ENCODE measurements around the gene TNS4.

TNS4 gene

DNA sequence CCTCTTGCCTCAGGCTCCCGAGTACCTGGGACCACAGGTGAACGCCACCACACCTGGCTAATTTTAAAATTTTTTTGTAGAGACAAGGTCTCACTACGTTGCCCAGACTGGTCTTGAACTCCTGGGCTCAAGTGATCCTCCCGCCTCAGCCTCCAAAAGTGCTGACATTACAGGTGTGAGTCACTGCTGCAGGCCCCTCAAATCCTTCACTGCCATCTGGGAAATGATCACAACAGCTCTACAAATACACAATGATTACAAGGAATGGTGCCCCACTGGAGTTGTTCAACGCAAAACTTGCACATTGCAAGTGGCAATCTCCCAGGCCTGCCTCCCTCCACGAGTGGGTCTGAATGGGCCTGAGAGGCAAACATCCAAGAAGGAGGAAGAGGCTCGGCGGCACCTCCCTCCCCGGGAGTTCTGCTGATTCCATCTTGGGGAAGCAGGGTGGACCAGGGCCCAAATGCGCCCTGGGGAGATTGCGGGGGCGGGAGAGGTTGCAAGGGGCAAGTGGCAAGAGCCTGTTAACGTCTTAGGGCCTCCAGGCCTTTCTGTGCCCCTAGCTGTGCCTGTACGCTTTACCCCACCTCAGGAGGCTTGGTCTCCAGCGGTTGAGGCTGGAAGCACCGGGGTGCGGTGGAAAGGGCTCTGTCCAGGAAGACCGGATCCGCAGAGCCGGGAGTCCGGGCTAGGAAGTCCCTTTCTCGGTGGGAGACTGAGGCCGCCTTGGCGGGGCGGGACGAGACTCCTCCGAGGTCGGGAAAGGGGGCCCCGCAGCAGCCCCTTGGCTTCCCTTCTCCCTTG is 58.8 kb downstream of the TNS4 start:
- no peak for DNase-seq (ENCODE audit: extremely low read depth in 1 of 2, low read depth in 1 of 2)

DNA sequence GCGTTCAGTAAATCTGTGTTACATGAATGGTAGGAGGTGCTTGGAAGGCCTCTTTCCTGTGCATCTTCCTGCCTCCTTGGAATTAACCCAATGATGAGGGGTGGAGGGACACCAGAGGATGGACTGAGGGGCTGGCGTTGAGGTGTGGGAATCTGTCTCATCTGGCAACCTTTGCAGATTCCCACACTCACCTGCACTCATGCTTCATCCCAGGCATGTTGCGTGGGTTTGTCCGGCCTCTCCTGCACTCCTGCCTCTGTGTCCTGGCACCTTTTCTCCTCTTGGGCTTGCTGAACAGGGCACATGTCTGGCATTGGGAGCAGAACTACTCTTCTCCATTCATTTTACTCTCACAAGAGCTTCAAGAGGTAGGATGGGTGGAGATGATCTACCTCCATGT is 61.3 kb downstream of the TNS4 start:
- DNase-seq (ENCODE audit: extremely low read depth in 1 of 2, low read depth in 1 of 2) = no peak

DNA sequence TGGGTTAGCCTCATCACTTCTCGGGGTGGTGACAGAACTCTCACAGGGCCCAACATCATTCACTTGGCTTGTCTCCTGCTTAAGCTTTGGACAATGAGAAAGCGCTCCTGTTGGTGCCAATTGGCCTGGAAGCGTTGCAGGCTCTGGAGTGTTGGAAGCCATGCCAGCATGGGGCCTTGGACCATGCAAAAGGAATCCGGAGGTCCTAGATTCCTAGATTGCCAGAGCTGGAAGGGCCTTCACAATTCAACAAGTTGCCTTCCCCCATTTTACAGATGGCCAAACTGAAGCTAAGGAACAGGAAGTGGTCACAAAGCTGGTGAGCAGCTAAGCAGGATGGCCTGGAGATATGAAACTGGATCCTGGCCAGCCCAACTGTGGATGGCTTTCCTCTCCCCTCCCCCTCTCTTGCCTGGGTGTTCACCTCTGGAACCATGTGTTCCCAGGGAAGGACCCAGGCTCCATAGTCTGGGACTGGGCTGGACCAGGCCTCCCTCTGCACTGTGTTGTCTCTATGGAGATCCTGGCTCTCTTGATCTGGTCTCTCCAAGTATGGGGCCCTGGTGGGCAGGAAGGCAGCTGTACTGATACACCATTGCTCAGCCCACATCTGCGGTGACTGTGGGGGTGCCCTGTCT is 64.2 kb downstream of the TNS4 start:
- DNase-seq (ENCODE audit: extremely low read depth in 1 of 2, low read depth in 1 of 2) = no peak

DNA sequence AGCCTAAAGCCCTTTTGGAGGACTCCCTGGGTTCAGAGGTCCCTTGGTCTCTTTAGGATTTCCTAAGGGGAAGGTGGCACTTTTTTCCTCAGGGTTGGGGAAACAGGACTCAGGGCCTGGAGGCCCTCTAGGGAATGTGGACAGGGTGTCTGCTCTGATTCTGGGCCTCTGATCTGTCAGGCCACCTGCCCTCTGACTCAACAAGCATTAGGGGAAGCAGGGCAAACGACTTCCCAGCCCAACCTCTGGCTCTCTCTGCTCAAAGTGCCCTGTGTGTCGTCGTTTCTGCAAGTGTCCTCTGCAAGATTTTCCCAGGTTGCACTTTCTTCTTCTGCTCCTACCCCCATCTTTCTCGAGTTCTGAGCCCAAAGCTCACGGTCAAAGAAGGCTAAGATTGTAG is 64.8 kb downstream of the TNS4 start:
- DNase-seq (ENCODE audit: extremely low read depth in 1 of 2, low read depth in 1 of 2) = no peak

DNA sequence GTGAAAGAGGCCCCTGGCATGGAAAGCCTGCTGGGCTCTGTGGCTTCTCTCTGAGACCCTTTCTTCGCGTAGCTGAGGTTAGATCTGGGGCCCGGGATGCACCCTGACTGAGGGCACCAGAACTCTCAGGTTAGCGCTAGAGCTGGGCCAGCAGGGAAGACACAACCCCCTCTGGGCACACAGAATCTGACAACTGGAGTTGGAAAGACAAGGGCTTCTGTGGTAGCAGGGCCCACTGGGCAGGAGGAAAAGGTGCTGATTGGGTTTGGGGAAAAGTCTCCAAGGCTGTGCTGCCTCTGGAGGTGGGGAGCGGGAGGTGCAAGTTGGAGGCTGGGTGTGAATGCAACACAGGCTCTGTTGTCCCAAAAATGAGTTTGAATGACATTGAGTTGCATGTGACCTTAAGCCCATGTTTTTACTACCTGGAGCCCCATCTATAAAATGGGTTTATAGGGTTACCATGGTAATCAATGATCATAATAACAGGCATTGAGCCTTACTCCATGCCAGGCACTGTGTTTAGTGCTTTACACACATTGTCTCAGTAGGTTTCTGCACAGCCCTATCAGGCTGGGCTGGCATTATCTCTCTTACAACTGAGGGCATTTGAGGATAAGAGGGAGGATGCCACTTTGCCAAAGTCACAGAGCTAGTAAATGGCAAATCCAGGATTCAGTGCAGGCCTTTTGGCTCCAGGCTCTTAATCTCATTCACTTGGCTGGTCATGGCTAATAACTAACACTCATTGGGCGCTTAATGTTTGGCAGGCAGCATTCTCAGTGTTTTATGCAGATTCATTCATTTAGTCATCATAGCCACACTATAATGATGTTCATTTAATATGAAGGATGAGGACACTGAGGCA is 67.6 kb downstream of the TNS4 start:
- DNase-seq (ENCODE audit: extremely low read depth in 1 of 2, low read depth in 1 of 2) = no peak

DNA sequence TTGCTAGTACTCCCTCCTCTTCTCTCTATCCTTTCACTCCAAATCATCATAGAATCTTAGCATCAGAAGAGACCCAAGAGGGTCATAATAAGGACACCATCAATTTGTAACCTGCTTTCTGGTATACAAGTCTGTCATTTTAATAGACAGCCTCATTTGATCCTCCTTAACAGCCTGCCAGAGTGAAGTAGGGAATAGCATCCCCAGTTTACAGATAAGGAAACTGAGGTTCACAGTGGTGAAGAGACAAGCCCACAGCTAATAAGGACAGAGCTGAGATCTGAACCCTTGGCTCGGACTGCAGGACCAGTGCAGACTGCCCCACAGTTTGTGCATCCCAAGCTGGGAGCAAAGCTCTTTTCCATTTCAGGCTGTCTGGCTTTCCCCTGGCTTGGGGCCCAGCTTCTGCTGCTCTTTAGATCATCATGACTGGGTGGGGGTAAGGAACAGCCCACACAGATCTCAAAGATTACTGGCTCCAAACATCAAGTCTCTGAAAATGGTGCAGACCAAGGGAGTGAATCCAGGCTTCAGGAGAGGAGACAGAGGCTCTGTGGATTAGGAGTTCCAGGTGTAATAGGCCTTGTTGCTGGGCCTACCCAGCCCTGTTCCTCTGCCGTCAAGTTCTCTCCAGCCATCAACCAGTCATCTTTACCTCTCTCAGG is 68.4 kb downstream of the TNS4 start:
- no peak for DNase-seq (ENCODE audit: extremely low read depth in 1 of 2, low read depth in 1 of 2)

DNA sequence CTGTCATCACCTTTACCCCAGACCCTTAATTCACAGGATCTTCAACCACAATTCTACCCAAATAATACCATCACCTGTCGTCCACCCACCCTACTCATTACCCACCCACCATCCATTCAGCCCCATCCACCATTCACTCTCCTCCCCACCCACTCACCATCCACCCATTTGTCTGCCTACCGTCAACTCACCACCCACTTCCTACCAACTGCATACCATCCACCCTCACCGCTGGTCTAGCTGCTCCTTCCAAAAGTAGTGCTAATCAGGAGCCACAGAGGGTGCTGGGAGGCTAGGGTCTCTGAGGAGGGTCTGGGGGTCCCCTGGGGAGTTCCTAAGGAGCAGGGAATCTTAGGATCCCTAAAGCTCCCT is 70.2 kb downstream of the TNS4 start:
- DNase-seq (ENCODE audit: extremely low read depth in 1 of 2, low read depth in 1 of 2) = no peak

DNA sequence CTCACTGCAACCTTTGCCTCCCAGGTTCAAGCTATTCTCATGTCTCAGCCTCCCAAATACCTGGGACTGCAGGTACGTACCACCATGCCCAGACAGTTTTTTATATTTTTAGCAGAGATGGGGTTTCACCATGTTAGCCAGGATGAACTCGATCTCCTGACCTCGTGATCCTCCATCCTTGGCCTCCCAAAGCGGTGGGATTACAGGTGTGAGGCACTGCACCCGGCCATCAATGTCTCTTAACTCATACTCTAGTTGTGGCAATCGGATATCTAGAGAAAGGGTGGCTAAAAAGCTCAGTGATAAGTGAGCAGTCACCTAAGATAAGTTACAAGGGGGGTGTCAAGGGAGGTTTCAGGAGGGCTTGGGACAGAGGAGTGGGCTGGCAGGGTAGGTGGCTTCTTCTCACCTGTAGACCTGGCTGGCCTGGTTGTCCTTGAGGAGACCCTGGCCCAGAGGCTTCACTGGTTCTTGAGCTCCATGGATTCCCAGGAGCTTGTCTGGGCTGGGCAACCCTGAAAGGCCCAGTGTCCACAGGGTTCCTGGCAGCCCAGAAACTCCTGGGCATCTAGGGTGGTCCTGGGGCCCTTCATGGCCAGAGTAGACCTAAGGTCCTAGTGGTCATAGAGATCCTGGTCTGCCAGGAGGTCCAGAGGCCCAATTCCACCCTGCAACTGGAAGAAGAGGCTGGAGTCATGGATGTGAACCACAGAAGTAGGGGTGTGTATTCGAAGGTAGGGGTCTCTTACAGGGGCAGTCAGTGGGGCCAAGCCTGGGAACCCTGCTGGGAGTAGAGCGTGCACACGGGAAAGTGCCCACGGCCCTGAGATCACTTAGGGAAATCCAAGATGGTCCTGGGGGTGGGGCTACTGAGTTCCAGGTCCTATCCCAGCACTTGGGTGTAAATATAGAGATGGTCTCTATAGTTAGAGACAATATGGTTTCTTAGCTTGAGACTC is 70.9 kb downstream of the TNS4 start:
- DNase-seq (ENCODE audit: extremely low read depth in 1 of 2, low read depth in 1 of 2) = no peak

DNA sequence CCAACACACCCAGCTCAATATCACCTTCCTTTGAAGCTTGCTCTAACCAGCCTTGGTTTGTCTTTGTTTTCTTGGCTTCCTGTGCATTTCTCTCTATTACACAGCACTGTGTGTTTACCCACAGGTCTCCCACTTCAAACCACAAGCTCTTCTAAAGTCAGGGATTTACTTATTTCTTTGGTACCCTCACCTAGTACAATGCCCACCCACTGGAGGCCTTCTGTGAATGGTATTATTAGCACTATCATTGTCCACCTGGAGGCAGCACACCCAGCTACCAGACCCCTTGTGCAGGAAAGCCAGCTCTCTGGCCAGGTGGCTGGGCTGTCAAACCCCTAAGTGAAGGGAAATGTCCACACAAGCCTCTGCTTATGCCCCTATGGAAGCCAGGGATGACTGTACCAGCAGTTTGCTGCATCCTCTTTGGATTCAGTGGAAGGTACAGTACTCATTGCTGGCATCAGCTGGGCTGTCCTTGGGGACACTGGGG is 74.4 kb downstream of the TNS4 start:
- no peak for DNase-seq (ENCODE audit: extremely low read depth in 1 of 2, low read depth in 1 of 2)

All from activated CD8-positive, alpha-beta memory T cell treated with anti-CD3 and anti-CD28 coated beads for 1 hour (primary cell).